NCI-H226 (cell line): ENCODE results near the gene HRH4.

Experiments used
- DNase-seq: peaks from one replicate; pipeline ENCODE4 v3.0.0-alpha.2; 2015

The HRH4 gene

GRCh38 chr18:24460388-24460787, at the start of gene HRH4:
TSS of gene HRH4 (plus strand) at chr18:24460637. CDS start at chr18:24460729, 92 bp downstream.
- no peak for DNase-seq

GRCh38 chr18:24413148-24413547, 47.3 kb upstream of the HRH4 start:
- no peak for DNase-seq

GRCh38 chr18:24414349-24415003, 46.0 kb upstream of the HRH4 start:
- no peak for DNase-seq

GRCh38 chr18:24417480-24417879, 43.0 kb upstream of the HRH4 start:
- DNase-seq: no peak

- DNase-seq: no peak
Observed at GRCh38 chr18:24420551-24420950, 39.9 kb upstream of the HRH4 start.

GRCh38 chr18:24421831-24422230, 38.6 kb upstream of the HRH4 start:
- DNase-seq: no peak

GRCh38 chr18:24426073-24426397, 34.4 kb upstream of the HRH4 start:
- DNase-seq: no peak

GRCh38 chr18:24426398-24427294, 33.8 kb upstream of the HRH4 start, which contains the start of gene IMPACT:
TSS of gene IMPACT (plus strand) at chr18:24426670. CDS start at chr18:24426757, 87 bp downstream.
- peak; percentile 74 for DNase-seq

GRCh38 chr18:24427484-24427883, 33.0 kb upstream of the HRH4 start:
- no peak for DNase-seq

- DNase-seq: no peak
Observed at GRCh38 chr18:24428709-24429108, 31.7 kb upstream of the HRH4 start.

GRCh38 chr18:24429188-24429587, 31.2 kb upstream of the HRH4 start:
- DNase-seq: no peak

- no peak for DNase-seq
Observed at GRCh38 chr18:24432618-24433017, 27.8 kb upstream of the HRH4 start.

- DNase-seq: no peak
Observed at GRCh38 chr18:24436939-24437338, 23.5 kb upstream of the HRH4 start.

GRCh38 chr18:24443870-24444269, 16.6 kb upstream of the HRH4 start:
- no peak for DNase-seq

- no peak for DNase-seq
Observed at GRCh38 chr18:24446453-24446852, 14.0 kb upstream of the HRH4 start.

GRCh38 chr18:24446953-24447538, 13.4 kb upstream of the HRH4 start:
- no peak for DNase-seq

- DNase-seq: no peak
Observed at GRCh38 chr18:24447961-24448360, 12.5 kb upstream of the HRH4 start.

GRCh38 chr18:24456549-24456948, 3.9 kb upstream of the HRH4 start:
- DNase-seq: no peak

- DNase-seq: no peak
Observed at GRCh38 chr18:24459772-24460171, 665 bp upstream of the HRH4 start.

- DNase-seq: no peak
Observed at GRCh38 chr18:24461996-24462395, 1.6 kb downstream of the HRH4 start.

- DNase-seq: no peak
Observed at GRCh38 chr18:24462838-24463775, 2.7 kb downstream of the HRH4 start.

- DNase-seq: no peak
Observed at GRCh38 chr18:24465486-24465885, 5.0 kb downstream of the HRH4 start.

GRCh38 chr18:24466771-24467170, 6.3 kb downstream of the HRH4 start:
- no peak for DNase-seq
